HepG2 (cell line): ENCODE results near the gene MAP1LC3A. TPM values are rescaled to one million over a fixed set of nuclear protein-coding genes. Genes with fewer than 3 reads are reported as not detected.

Experiments used
- CC2D1A ChIP-seq: sonication (generic); formaldehyde crosslinking; IDR thresholded peaks from 2 replicates; pipeline ENCODE4 v1.8.1; 2023; ENCODE audit warnings: mild to moderate bottlenecking, missing genetic modification reagents
- DR1 ChIP-seq: sonication (generic); formaldehyde crosslinking; IDR thresholded peaks from 2 replicates; pipeline ENCODE4 v1.8.0; 2021; ENCODE audit warnings: mild to moderate bottlenecking, missing genetic modification reagents, inconsistent platforms
- DZIP1 ChIP-seq: sonication (generic); formaldehyde crosslinking; IDR thresholded peaks from 2 replicates; pipeline ENCODE4 v1.5.0; 2020; ENCODE audit warnings: mild to moderate bottlenecking, missing genetic modification reagents
- EZH2 ChIP-seq: conservative IDR thresholded peaks from 2 replicates; pipeline ENCODE4 v1.6.1; 2012; ENCODE audit warnings: mild to moderate bottlenecking, low read depth, low read length, moderate library complexity
- FOXJ3 ChIP-seq: sonication (generic); formaldehyde crosslinking; IDR thresholded peaks from 2 replicates; pipeline ENCODE4 v1.4.0; 2020; ENCODE audit warnings: missing genetic modification reagents, mild to moderate bottlenecking, borderline replicate concordance
- JUND ChIP-seq: sonication (generic); formaldehyde crosslinking; IDR thresholded peaks from 2 replicates; pipeline ENCODE4 v1.8.0; 2022; ENCODE audit warnings: mild to moderate bottlenecking, missing genetic modification reagents
- SMC3 ChIP-seq: IDR thresholded peaks from 2 replicates; pipeline ENCODE4 v1.6.1; 2011; ENCODE audit warnings: low read length, improper control_type of control experiment
- TMF1 ChIP-seq: sonication (generic); formaldehyde crosslinking; IDR thresholded peaks from 2 replicates; pipeline ENCODE4 v1.8.1; 2022; ENCODE audit warnings: low read depth, missing genetic modification reagents
- TOE1 ChIP-seq: sonication (generic); formaldehyde crosslinking; IDR thresholded peaks from 2 replicates; pipeline ENCODE4 v1.4.0; 2020; ENCODE audit warnings: mild to moderate bottlenecking, missing genetic modification reagents
- TSC22D2 ChIP-seq: sonication (generic); formaldehyde crosslinking; IDR thresholded peaks from 2 replicates; pipeline ENCODE4 v1.5.1; 2020; ENCODE audit warnings: missing genetic modification reagents, mild to moderate bottlenecking, borderline replicate concordance
- ZBTB42 ChIP-seq: sonication (generic); formaldehyde crosslinking; IDR thresholded peaks from 2 replicates; pipeline ENCODE4 v1.5.0; 2020; ENCODE audit warnings: mild to moderate bottlenecking, missing genetic modification reagents
- ZFP36L1 ChIP-seq: sonication (generic); formaldehyde crosslinking; IDR thresholded peaks from 2 replicates; pipeline ENCODE4 v1.8.0; 2022; ENCODE audit warnings: mild to moderate bottlenecking, missing genetic modification reagents, moderate library complexity
- ZGPAT ChIP-seq: IDR thresholded peaks from 2 replicates; pipeline ENCODE4 v1.6.1; 2016; ENCODE audit warnings: mild to moderate bottlenecking
- ZIK1 ChIP-seq: sonication (generic); formaldehyde crosslinking; IDR thresholded peaks from 2 replicates; pipeline ENCODE4 v1.5.0; 2020; ENCODE audit warnings: mild to moderate bottlenecking, low read depth, missing genetic modification reagents, borderline replicate concordance
- ZNF280D ChIP-seq: sonication (generic); formaldehyde crosslinking; IDR thresholded peaks from 2 replicates; pipeline ENCODE4 v1.5.1; 2020; ENCODE audit warnings: mild to moderate bottlenecking, missing genetic modification reagents
- ZNF350 ChIP-seq: sonication (generic); formaldehyde crosslinking; IDR thresholded peaks from 2 replicates; pipeline ENCODE4 v1.4.0; 2020; ENCODE audit warnings: mild to moderate bottlenecking, low read depth, missing genetic modification reagents, borderline replicate concordance
- ZNF44 ChIP-seq: sonication (generic); formaldehyde crosslinking; IDR thresholded peaks from 2 replicates; pipeline ENCODE4 v1.5.1; 2020; ENCODE audit warnings: mild to moderate bottlenecking, missing genetic modification reagents
- ZNF670 ChIP-seq: sonication (generic); formaldehyde crosslinking; IDR thresholded peaks from 2 replicates; pipeline ENCODE4 v1.8.0; 2022; ENCODE audit warnings: mild to moderate bottlenecking, missing genetic modification reagents, borderline replicate concordance
- ZNF704 ChIP-seq: sonication (generic); formaldehyde crosslinking; IDR thresholded peaks from 2 replicates; pipeline ENCODE4 v1.8.1; 2023; ENCODE audit warnings: mild to moderate bottlenecking, inconsistent platforms, moderate library complexity, missing genetic modification reagents, borderline replicate concordance
- ZNF766 ChIP-seq: sonication (generic); formaldehyde crosslinking; IDR thresholded peaks from 2 replicates; pipeline ENCODE4 v1.5.0; 2020; ENCODE audit warnings: missing genetic modification reagents, borderline replicate concordance
- polyA plus RNA-seq, 8 experiments: library from polyadenylated mRNA; depleted of rRNA in 3 of 8; stranded (reverse) in 7 of 8; unstranded in 1 of 8; fragments of >200 nt; fragmentation: Illumina TruSeq in 4 of 8; extraction: Trizol in 4 of 8; gene quantifications; 2 replicates each; pipeline versions ENCODE4 v1.2.1 to v1.2.3, GENCODE V29; 2011 to 2016; ENCODE audit warnings: low read depth in 4 of 8, missing spikeins in 1 of 8, mixed read lengths in 1 of 8; ENCODE audit not compliant: insufficient read depth in 1 of 8
- total RNA-seq, 5 experiments: library from RNA; depleted of rRNA; stranded (reverse); fragments of >200 nt; fragmentation: Illumina TruSeq; extraction: Trizol; gene quantifications; 2 replicates each; pipeline ENCODE4 v1.2.3, GENCODE V29; 2016; ENCODE audit warnings: low read depth in 1 of 5

The MAP1LC3A gene
- total and polyA plus RNA-seq, 2 of the 13 experiments (the other 11 are each of a cell fraction or from before 2014, with no cell fraction given), result not detected

- TF ChIP-seq DZIP1 (CRISPR knock-in tag) (peak; percentile 71), TOE1 (CRISPR knock-in tag) (peak; percentile 65; the same call in 1 of the 2 replicates), ZNF670 (CRISPR knock-in tag) (peak; percentile 96), ZNF350 (CRISPR knock-in tag) (peak; percentile 93; the same call in 1 of the 2 replicates), ZNF280D (CRISPR knock-in tag) (peak; percentile 93), ZGPAT (CRISPR knock-in tag) (peak; percentile 99), ZFP36L1 (CRISPR knock-in tag) (peak; percentile 79), EZH2 (no peak), JUND (no peak), FOXJ3 (0 out of 2 replicates have a peak, but pooled peaks have one; percentile 59), TMF1 (CRISPR knock-in tag) (peak; percentile 68), SMC3 (no peak), ZNF704 (CRISPR knock-in tag) (peak; percentile 84; the same call in 1 of the 2 replicates), ZNF44 (CRISPR knock-in tag) (peak; percentile 78; the same call in 1 of the 2 replicates), ZBTB42 (CRISPR knock-in tag) (peak; percentile 90), ZIK1 (CRISPR knock-in tag) (0 out of 2 replicates have a peak, but pooled peaks have one; percentile 92), ZNF766 (CRISPR knock-in tag) (peak; percentile 68), TSC22D2 (CRISPR knock-in tag) (peak; percentile 97), DR1 (CRISPR knock-in tag) (peak; percentile 37; the same call in 1 of the 2 replicates), CC2D1A (no peak)
Observed at GRCh38 chr20:34516247-34517113, 42.0 kb upstream of the MAP1LC3A start, which contains the start of gene DYNLRB1 (continued).
